ENCODE measurements around the gene PAK4. TPM values are rescaled to one million over a fixed set of nuclear protein-coding genes. Genes with fewer than 3 reads are reported as not detected.

The PAK4 gene
- total RNA-seq, 2 experiments from 2014 or later, result 14.6 to 18.4 TPM

- H3K27ac Mint-ChIP-seq, result no peak overlapping the region
- DNase-seq (no peak), ATAC-seq (no peak)
- CTCF ChIA-PET, result interaction anchor here (1.6 kb wide), 1 partner anchor 102 kb away, joined by 3 read pairs; no protein-coding TSS in a partner anchor
- H3K4me3 Mint-ChIP-seq, result no peak overlapping the region
- peaks cover 76% of the 10 kb centered on the region for H3K27me3 Mint-ChIP-seq
- peaks cover 2% of the 10 kb centered on the region for H3K36me3 Mint-ChIP-seq
- H3K4me1 Mint-ChIP-seq, result peaks cover 13% of the 10 kb centered on the region
- H3K9me3 Mint-ChIP-seq (ENCODE audit: low read depth), result no peaks in the 10 kb centered on the region
Observed at GRCh38 chr19:39197808-39198207, 72.2 kb downstream of the PAK4 start.

GRCh38 chr19:39199025-39199424 is 73.4 kb downstream of the PAK4 start:
- peaks cover 78% of the 10 kb centered on the region for H3K27me3 Mint-ChIP-seq
- CTCF ChIA-PET, result interaction anchor here (1.0 to 1.6 kb wide), 2 partner anchors 100 to 129 kb away, joined by 3 read pairs; no protein-coding TSS in a partner anchor

GRCh38 chr19:39200066-39200802 is 74.6 kb downstream of the PAK4 start:
- Mint-ChIP-seq H3K9me3 (ENCODE audit: low read depth) (no peaks in the 10 kb centered on the region), H3K4me1 (peaks cover 13% of the 10 kb centered on the region), H3K4me3 (no peak overlapping the region), H3K27me3 (peaks cover 81% of the 10 kb centered on the region), H3K36me3 (peaks cover 2% of the 10 kb centered on the region), H3K27ac (no peak overlapping the region)
- no peak for ATAC-seq
- CTCF ChIA-PET, result no interaction called here
- DNase-seq, result no peak

More at GRCh38 chr19:39199025-39199424, 73.4 kb downstream of the PAK4 start:
- peaks cover 2% of the 10 kb centered on the region for H3K36me3 Mint-ChIP-seq
- no peak overlapping the region for H3K27ac Mint-ChIP-seq
- no peak for ATAC-seq
- peaks cover 13% of the 10 kb centered on the region for H3K4me1 Mint-ChIP-seq
- no peak for DNase-seq
- H3K9me3 Mint-ChIP-seq (ENCODE audit: low read depth), result no peaks in the 10 kb centered on the region
- H3K4me3 Mint-ChIP-seq, result no peak overlapping the region

- Mint-ChIP-seq H3K4me3 (no peak overlapping the region), H3K4me1 (peaks cover 9% of the 10 kb centered on the region), H3K27me3 (peaks cover 81% of the 10 kb centered on the region), H3K36me3 (peaks cover 2% of the 10 kb centered on the region), H3K27ac (no peak overlapping the region), H3K9me3 (ENCODE audit: low read depth) (no peaks in the 10 kb centered on the region)
- CTCF ChIA-PET, result no interaction called here
- DNase-seq, result no peak
- no peak for ATAC-seq
Observed at GRCh38 chr19:39200803-39201115, 75.2 kb downstream of the PAK4 start.

GRCh38 chr19:39202998-39203355 is 77.4 kb downstream of the PAK4 start:
- CTCF ChIA-PET, result no interaction called here
- DNase-seq, result no peak
- H3K27ac Mint-ChIP-seq, result no peak overlapping the region
- H3K36me3 Mint-ChIP-seq, result no peaks in the 10 kb centered on the region
- no peak overlapping the region for H3K4me3 Mint-ChIP-seq
- H3K9me3 Mint-ChIP-seq (ENCODE audit: low read depth), result no peaks in the 10 kb centered on the region
- no peaks in the 10 kb centered on the region for H3K4me1 Mint-ChIP-seq
- H3K27me3 Mint-ChIP-seq, result peaks cover 65% of the 10 kb centered on the region
- no peak for ATAC-seq

- Mint-ChIP-seq H3K9me3 (ENCODE audit: low read depth) (no peaks in the 10 kb centered on the region), H3K36me3 (no peaks in the 10 kb centered on the region), H3K27ac (no peak within 1 kb of the TSS), H3K27me3 (peaks cover 58% of the 10 kb centered on the region), H3K4me1 (no peaks in the 10 kb centered on the region), H3K4me3 (no peak within 1 kb of the TSS)
- CTCF ChIA-PET, result interaction anchor here (0.7 kb wide), 1 partner anchor 152 kb away, joined by 3 read pairs; no protein-coding TSS in a partner anchor
- ATAC-seq, result no peak
- no peak for DNase-seq
Observed at GRCh38 chr19:39203372-39204341, 78.1 kb downstream of the PAK4 start, which contains the start of gene SYCN. Gene SYCN (minus strand): TSS chr19:39204263. CDS start chr19:39204254, 9 bp downstream.

- no peak overlapping the region for H3K27ac Mint-ChIP-seq
- CTCF ChIA-PET, result interaction anchor here (1.4 kb wide), 1 partner anchor 130 kb away, joined by 3 read pairs; the partner anchor contains the start of gene GMFG
- H3K27me3 Mint-ChIP-seq, result peaks cover 49% of the 10 kb centered on the region
Observed at GRCh38 chr19:39205449-39205764, 79.8 kb downstream of the PAK4 start.

GRCh38 chr19:39206122-39206521 is 80.5 kb downstream of the PAK4 start:
- CTCF ChIA-PET, result interaction anchor here (1.4 to 1.5 kb wide), 2 partner anchors 84 to 130 kb away, joined by 3 to 4 read pairs; partner anchors contain the start of gene GMFG
- Mint-ChIP-seq H3K27ac (no peak overlapping the region), H3K9me3 (ENCODE audit: low read depth) (no peaks in the 10 kb centered on the region), H3K4me1 (no peaks in the 10 kb centered on the region), H3K27me3 (peaks cover 41% of the 10 kb centered on the region), H3K4me3 (no peak overlapping the region), H3K36me3 (no peaks in the 10 kb centered on the region)
- DNase-seq (no peak), ATAC-seq (no peak)

More at GRCh38 chr19:39205449-39205764, 79.8 kb downstream of the PAK4 start:
- no peaks in the 10 kb centered on the region for H3K36me3 Mint-ChIP-seq
- no peaks in the 10 kb centered on the region for H3K4me1 Mint-ChIP-seq
- no peak overlapping the region for H3K4me3 Mint-ChIP-seq
- ATAC-seq, result no peak
- no peak for DNase-seq
- H3K9me3 Mint-ChIP-seq (ENCODE audit: low read depth), result no peaks in the 10 kb centered on the region

GRCh38 chr19:39207293-39207836 is 81.8 kb downstream of the PAK4 start:
- Mint-ChIP-seq H3K27ac (no peak overlapping the region), H3K9me3 (ENCODE audit: low read depth) (no peaks in the 10 kb centered on the region), H3K4me3 (no peak overlapping the region), H3K27me3 (peaks cover 31% of the 10 kb centered on the region), H3K36me3 (no peaks in the 10 kb centered on the region), H3K4me1 (no peaks in the 10 kb centered on the region)
- CTCF ChIA-PET, result interaction anchor here (1.5 kb wide), 1 partner anchor 85 kb away, joined by 4 read pairs; no protein-coding TSS in a partner anchor
- ATAC-seq (no peak), DNase-seq (no peak)

GRCh38 chr19:39208175-39208795 is 82.7 kb downstream of the PAK4 start:
- CTCF ChIA-PET, result no interaction called here
- no peaks in the 10 kb centered on the region for H3K4me1 Mint-ChIP-seq

GRCh38 chr19:39209196-39209595 is 83.6 kb downstream of the PAK4 start:
- no peak for ATAC-seq
- CTCF ChIA-PET, result no interaction called here
- H3K9me3 Mint-ChIP-seq (ENCODE audit: low read depth), result no peaks in the 10 kb centered on the region
- H3K27me3 Mint-ChIP-seq, result peaks cover 18% of the 10 kb centered on the region
- H3K4me3 Mint-ChIP-seq, result no peak overlapping the region
- no peaks in the 10 kb centered on the region for H3K4me1 Mint-ChIP-seq
- no peaks in the 10 kb centered on the region for H3K36me3 Mint-ChIP-seq
- no peak overlapping the region for H3K27ac Mint-ChIP-seq
- no peak for DNase-seq

More at GRCh38 chr19:39208175-39208795, 82.7 kb downstream of the PAK4 start:
- H3K27me3 Mint-ChIP-seq, result peaks cover 25% of the 10 kb centered on the region
- no peaks in the 10 kb centered on the region for H3K9me3 Mint-ChIP-seq (ENCODE audit: low read depth)
- no peak overlapping the region for H3K4me3 Mint-ChIP-seq
- ATAC-seq (no peak), DNase-seq (no peak)
- no peaks in the 10 kb centered on the region for H3K36me3 Mint-ChIP-seq
- H3K27ac Mint-ChIP-seq, result no peak overlapping the region

- Mint-ChIP-seq H3K27ac (no peak overlapping the region), H3K9me3 (ENCODE audit: low read depth) (no peaks in the 10 kb centered on the region), H3K4me3 (no peak overlapping the region), H3K4me1 (no peaks in the 10 kb centered on the region), H3K36me3 (no peaks in the 10 kb centered on the region), H3K27me3 (peaks cover 3% of the 10 kb centered on the region)
- CTCF ChIA-PET, result interaction anchor here (0.7 to 4.8 kb wide), 5 partner anchors 43 to 293 kb away, joined by 3 to 40 read pairs (median 5); no protein-coding TSS in a partner anchor
- DNase-seq, result no peak
- ATAC-seq, result no peak
Observed at GRCh38 chr19:39211731-39212374, 86.3 kb downstream of the PAK4 start.

All from activated CD8-positive, alpha-beta memory T cell treated with anti-CD3 and anti-CD28 coated beads, Interleukin-2, amount 10 ng/mL, durations not matched to agents 7 days and 5 days (primary cell).